Neuronal stem cell (in vitro differentiated cells): Measurements from ENCODE around the gene SPACA4.

Source experiments
- DNase-seq: peaks from one replicate; pipeline ENCODE4 v3.0.0-alpha.2; 2013; ENCODE audit warnings: low spot score
- H2AFZ ChIP-seq: one replicate; pipeline ENCODE4 v1.6.1; 2013; ENCODE audit warnings: mild to moderate bottlenecking, low read length, inconsistent platforms
- H2AK5ac ChIP-seq: 2 replicates; pipeline ENCODE4 v1.6.1; 2013; ENCODE audit warnings: low read depth, mild to moderate bottlenecking, inconsistent platforms, low read length, moderate library complexity, mixed read lengths
- H2BK120ac ChIP-seq: 2 replicates; pipeline ENCODE4 v1.6.1; 2013; ENCODE audit warnings: low read depth, mild to moderate bottlenecking, inconsistent platforms, low read length, moderate library complexity, mixed read lengths
- H2BK12ac ChIP-seq: one replicate; pipeline ENCODE4 v1.6.1; 2013; ENCODE audit warnings: low read length, inconsistent platforms
- H2BK15ac ChIP-seq: 2 replicates; pipeline ENCODE4 v1.6.1; 2013; ENCODE audit warnings: mild to moderate bottlenecking, low read length, inconsistent platforms, mixed read lengths
- H2BK5ac ChIP-seq: one replicate; pipeline ENCODE4 v1.6.1; 2013; ENCODE audit warnings: inconsistent platforms, mild to moderate bottlenecking, low read length, moderate library complexity
- H3K14ac ChIP-seq: one replicate; pipeline ENCODE4 v1.6.1; 2013; ENCODE audit warnings: low read length, inconsistent platforms
- H3K18ac ChIP-seq: 2 replicates; pipeline ENCODE4 v1.6.1; 2013; ENCODE audit warnings: low read length, inconsistent platforms
- H3K23ac ChIP-seq: 2 replicates; pipeline ENCODE4 v1.6.1; 2013; ENCODE audit warnings: low read depth, mild to moderate bottlenecking, mixed read lengths, low read length, inconsistent platforms; ENCODE audit not compliant: poor library complexity
- H3K27ac ChIP-seq: replicated peaks from 3 replicates; pipeline ENCODE4 v1.5.1; 2013; ENCODE audit warnings: low read length, inconsistent platforms
- H3K27me3 ChIP-seq, 3 experiments: 2 replicates each; pipeline ENCODE4 v1.6.1; 2013; ENCODE audit warnings: low read length in 3 of 3, mild to moderate bottlenecking in 2 of 3, inconsistent platforms in 1 of 3, low read depth in 1 of 3, mixed read lengths in 1 of 3, moderate library complexity in 1 of 3; ENCODE audit not compliant: control insufficient read depth in 3 of 3, insufficient read depth in 3 of 3
- H3K36me3 ChIP-seq, 2 donors: replicated peaks in 1 of 2; 2 replicates each; pipeline ENCODE4 v1.6.1; 2013; ENCODE audit warnings: low read length in 2 of 2; ENCODE audit not compliant: control insufficient read depth in 2 of 2, insufficient read depth in 2 of 2
- H3K4ac ChIP-seq: 2 replicates; pipeline ENCODE4 v1.6.1; 2013; ENCODE audit warnings: inconsistent platforms, mild to moderate bottlenecking, low read length, moderate library complexity
- H3K4me1 ChIP-seq, 2 donors: 1 replicate in 1 of 2; 2 replicates in 1 of 2; pipeline ENCODE4 v1.6.1; 2013; ENCODE audit warnings: low read length in 2 of 2, low read depth in 1 of 2; ENCODE audit not compliant: control insufficient read depth in 2 of 2, insufficient read depth in 1 of 2
- H3K4me2 ChIP-seq: one replicate; pipeline ENCODE4 v1.6.1; 2013; ENCODE audit warnings: mild to moderate bottlenecking, low read length, inconsistent platforms; ENCODE audit not compliant: insufficient read depth, poor library complexity, severe bottlenecking
- H3K4me3 ChIP-seq, 2 donors: 2 replicates each; pipeline ENCODE4 v1.5.1; 2013; ENCODE audit warnings: low read length in 2 of 2, mild to moderate bottlenecking in 2 of 2, inconsistent platforms in 1 of 2, moderate library complexity in 1 of 2
- H3K79me1 ChIP-seq: one replicate; pipeline ENCODE4 v1.6.1; 2013; ENCODE audit warnings: low read depth, mild to moderate bottlenecking, inconsistent platforms, low read length, moderate library complexity
- H3K9ac ChIP-seq: one replicate; pipeline ENCODE4 v1.6.1; 2013; ENCODE audit warnings: mild to moderate bottlenecking, low read depth, low read length, inconsistent platforms; ENCODE audit not compliant: poor library complexity
- H3K9me3 ChIP-seq, 2 donors: replicated peaks in 1 of 2; 2 replicates each; pipeline versions ENCODE3 to v1.6.1; 2013; ENCODE audit warnings: low read length in 2 of 2, mild to moderate bottlenecking in 2 of 2, inconsistent platforms in 1 of 2, low read depth in 1 of 2, mixed read lengths in 1 of 2, moderate library complexity in 1 of 2; ENCODE audit not compliant: control insufficient read depth in 2 of 2, insufficient read depth in 1 of 2
- H4K8ac ChIP-seq: one replicate; pipeline ENCODE4 v1.6.1; 2013; ENCODE audit warnings: low read depth, mild to moderate bottlenecking, inconsistent platforms, low read length, moderate library complexity
- H4K91ac ChIP-seq: one replicate; pipeline ENCODE4 v1.6.1; 2013; ENCODE audit warnings: low read length, low read depth, mild to moderate bottlenecking, inconsistent platforms; ENCODE audit not compliant: poor library complexity
- WGBS, 2 donors: extraction: QIAGEN DNeasy Blood & Tissue Kit; methylation state at CpG; one replicate each; pipeline ENCODE4 v1.1.7; 2013; ENCODE audit warnings: missing lambda C conversion rate in 2 of 2, mixed read lengths in 1 of 2; ENCODE audit not compliant: insufficient read length in 2 of 2, insufficient replicate concordance in 1 of 2; ENCODE audit errors: extremely low coverage in 2 of 2; 5-methylcytosine and 5-hydroxymethylcytosine counted together

The SPACA4 gene

DNA sequence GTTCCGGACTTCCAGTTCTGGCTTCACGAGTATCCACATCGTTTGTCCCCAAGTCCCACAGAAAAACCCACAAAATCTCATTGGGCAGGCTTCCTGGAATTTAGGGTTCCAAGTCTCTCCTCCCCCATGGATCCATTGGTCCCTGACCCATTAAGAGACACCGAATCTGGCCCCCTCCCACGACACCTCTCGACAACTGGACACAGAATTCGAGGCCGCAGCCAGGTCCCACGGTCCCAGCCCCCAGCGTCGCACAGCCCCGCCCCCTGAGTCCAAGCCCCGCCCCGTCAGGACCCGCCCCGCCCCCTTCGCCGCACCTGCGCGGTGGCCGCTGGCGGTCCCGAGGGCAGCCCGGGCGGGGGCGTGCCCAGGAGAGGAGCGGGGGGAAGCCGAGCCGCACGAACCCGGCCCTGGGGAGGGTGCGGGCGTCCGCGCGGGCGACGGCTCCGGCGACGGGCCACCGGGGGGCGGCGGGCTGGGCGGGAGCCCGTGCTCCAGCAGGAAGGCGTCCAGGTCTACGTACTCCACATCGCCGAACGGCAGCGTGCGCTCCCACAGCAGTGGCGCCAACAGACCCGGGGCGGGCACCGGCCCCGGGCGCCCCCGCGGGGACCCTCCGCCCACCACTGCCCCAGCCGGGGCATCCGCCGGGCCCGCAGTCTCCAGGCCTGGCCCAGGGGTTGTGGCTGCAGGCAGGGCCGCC, 28.9 kb downstream of the SPACA4 start:
- Histone ChIP-seq H3K18ac (peak overlapping the region; percentile 93), H3K4me3 (peak overlapping the region; percentile 71 to 78), H3K4me1 (peaks cover 29 to 45% of the 10 kb centered on the region in 2 donors), H2BK120ac (no peak overlapping the region), H4K8ac (no peak overlapping the region), H3K79me1 (no peaks in the 10 kb centered on the region), H3K23ac (peak overlapping the region; percentile 81), H2BK5ac (peak overlapping the region; percentile 83), H3K27ac (peak overlapping the region; percentile 57), H3K9ac (peak overlapping the region; percentile 88), H4K91ac (no peak overlapping the region), H3K9me3 (peaks cover 0 to 3% of the 10 kb centered on the region in 2 donors), H3K36me3 (peaks cover 8 to 10% of the 10 kb centered on the region in 2 donors), H2BK12ac (no peak overlapping the region), H2BK15ac (peak overlapping the region; percentile 70), H3K4me2 (peak overlapping the region; percentile 97), H2AK5ac (peak overlapping the region; percentile 33), H3K4ac (no peak overlapping the region), H3K14ac (peak overlapping the region; percentile 63), H3K27me3 (peaks cover 0 to 4% (median 0%) of the 10 kb centered on the region in 3 experiments), H2AFZ (peak overlapping the region; percentile 83)
- no CpG with 5 or more reads among the region's 67 CpGs for WGBS, 2 donors
- DNase-seq, result peak; percentile 58

- H2BK15ac ChIP-seq, result peak overlapping the region; percentile 78
- H3K4me3 ChIP-seq, result peak overlapping the region; percentile 71 to 78
- H3K18ac ChIP-seq, result peak overlapping the region; percentile 96
- peak overlapping the region; percentile 8 for H3K4ac ChIP-seq
- no CpG with 5 or more reads among the region's 35 CpGs for whole genome bisulfite sequencing, 2 donors
- peaks cover 0 to 4% (median 0%) of the 10 kb centered on the region in 3 experiments for H3K27me3 ChIP-seq
- peak overlapping the region; percentile 83 for H2AFZ ChIP-seq
- no peak overlapping the region for H4K8ac ChIP-seq
- peak overlapping the region; percentile 60 for H2AK5ac ChIP-seq
- no peak overlapping the region for H2BK12ac ChIP-seq
- H3K4me1 ChIP-seq, result peaks cover 21 to 39% of the 10 kb centered on the region in 2 donors
- H3K36me3 ChIP-seq, result peaks cover 5 to 10% of the 10 kb centered on the region in 2 donors
- H3K9me3 ChIP-seq, result peaks cover 0 to 3% of the 10 kb centered on the region in 2 donors
- peak overlapping the region; percentile 84 for H2BK5ac ChIP-seq
- H3K79me1 ChIP-seq, result no peaks in the 10 kb centered on the region
- no peak overlapping the region for H4K91ac ChIP-seq
- DNase-seq, result no peak
- no peak overlapping the region for H2BK120ac ChIP-seq
- H3K23ac ChIP-seq, result peak overlapping the region; percentile 81
- H3K14ac ChIP-seq, result peak overlapping the region; percentile 63
- peak overlapping the region; percentile 97 for H3K4me2 ChIP-seq
- H3K27ac ChIP-seq, result no peak overlapping the region
- H3K9ac ChIP-seq, result peak overlapping the region; percentile 88
These were observed 29.7 kb downstream of the SPACA4 start for GRCh38 chr19:48635966-48636858.

- no peak within 1 kb of the TSS for H2BK120ac ChIP-seq
- peak within 1 kb of the TSS; percentile 60 for H2AK5ac ChIP-seq
- H3K18ac ChIP-seq, result peak within 1 kb of the TSS; percentile 96
- no peaks in the 10 kb centered on the region for H3K79me1 ChIP-seq
- peak within 1 kb of the TSS; percentile 77 for H2AFZ ChIP-seq
- peak within 1 kb of the TSS; percentile 84 for H2BK5ac ChIP-seq
- no peak within 1 kb of the TSS for H4K91ac ChIP-seq
- peak within 1 kb of the TSS; percentile 71 to 78 for H3K4me3 ChIP-seq
- H3K27ac ChIP-seq, result peak within 1 kb of the TSS; percentile 89
- H2BK15ac ChIP-seq, result peak within 1 kb of the TSS; percentile 80
- H3K9me3 ChIP-seq, result peaks cover 0 to 3% of the 10 kb centered on the region in 2 donors
- no peak for DNase-seq
- peaks cover 5 to 9% of the 10 kb centered on the region in 2 donors for H3K36me3 ChIP-seq
- H3K27me3 ChIP-seq, result peaks cover 0 to 4% (median 0%) of the 10 kb centered on the region in 3 experiments
- H4K8ac ChIP-seq, result no peak within 1 kb of the TSS
- no peak within 1 kb of the TSS for H3K14ac ChIP-seq
- peak within 1 kb of the TSS; percentile 92 for H3K9ac ChIP-seq
- H3K23ac ChIP-seq, result peak within 1 kb of the TSS; percentile 34
- H3K4me1 ChIP-seq, result peaks cover 20 to 36% of the 10 kb centered on the region in 2 donors
- no peak within 1 kb of the TSS for H2BK12ac ChIP-seq
- peak within 1 kb of the TSS; percentile 97 for H3K4me2 ChIP-seq
- H3K4ac ChIP-seq, result peak within 1 kb of the TSS; percentile 8
- WGBS, 2 donors, result no CpG with 5 or more reads among the region's 40 CpGs
These were observed 30.4 kb downstream of the SPACA4 start, which contains the start of gene DBP for GRCh38 chr19:48636859-48637448. TSS of gene DBP (minus strand) at chr19:48637379. CDS start at chr19:48636994, 385 bp downstream.
